EL (cell line): Measurements from ENCODE around the gene ZNF296.
"Not testable (repeated sequence)": the region's sequence is repeated elsewhere in the genome, so short reads cannot be mapped to it uniquely, and the experiment has no call there.

Experiments
- DNase-seq: peaks from one replicate; pipeline ENCODE4 v3.0.0-alpha.2; 2016

The ZNF296 gene

DNA sequence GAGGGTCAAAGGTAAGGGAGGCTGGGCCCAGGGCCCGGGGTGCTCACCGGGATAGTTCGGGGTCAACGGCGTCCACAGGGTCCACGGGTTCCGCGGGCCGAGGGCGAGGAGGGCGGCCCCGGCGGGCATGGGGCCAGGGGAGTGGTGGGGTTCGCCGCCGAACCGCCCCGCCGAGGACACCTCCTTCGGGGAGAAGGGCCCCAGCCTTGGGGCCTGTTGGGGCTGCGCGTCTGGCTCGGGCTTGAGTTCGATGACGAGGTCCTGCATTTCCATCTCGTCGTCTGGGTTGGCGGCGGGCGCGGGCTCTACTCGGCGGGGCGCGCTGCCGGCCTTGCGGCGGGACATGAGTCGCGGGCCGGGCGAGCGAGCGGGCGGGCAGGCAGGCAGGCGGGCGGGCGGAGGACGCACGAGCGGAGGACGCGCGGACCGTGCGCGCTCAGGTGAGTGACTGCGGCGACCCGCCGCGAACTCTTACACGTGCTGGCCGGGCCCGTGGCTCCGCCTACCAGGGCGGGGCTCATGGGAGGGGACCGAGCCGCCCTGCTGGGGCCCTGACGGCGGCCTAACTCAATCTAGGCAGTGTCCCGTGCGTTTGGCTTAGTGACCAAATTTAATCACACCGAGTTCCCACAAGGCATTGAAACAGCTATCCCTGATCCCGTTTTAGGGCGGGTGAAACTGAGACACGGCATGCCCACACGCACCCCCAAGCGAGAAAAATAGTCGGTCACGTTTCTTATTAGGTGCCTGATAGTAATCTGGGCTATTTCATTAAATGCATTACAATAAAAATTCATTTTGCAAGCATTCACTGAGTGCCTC, at the start of gene ZNF296:
ZNF296 (minus strand) TSS at position 450 of the 822 bp plus-strand sequence; CDS start at position 345, 105 bp downstream.
- DNase-seq: peak; percentile 49

DNA sequence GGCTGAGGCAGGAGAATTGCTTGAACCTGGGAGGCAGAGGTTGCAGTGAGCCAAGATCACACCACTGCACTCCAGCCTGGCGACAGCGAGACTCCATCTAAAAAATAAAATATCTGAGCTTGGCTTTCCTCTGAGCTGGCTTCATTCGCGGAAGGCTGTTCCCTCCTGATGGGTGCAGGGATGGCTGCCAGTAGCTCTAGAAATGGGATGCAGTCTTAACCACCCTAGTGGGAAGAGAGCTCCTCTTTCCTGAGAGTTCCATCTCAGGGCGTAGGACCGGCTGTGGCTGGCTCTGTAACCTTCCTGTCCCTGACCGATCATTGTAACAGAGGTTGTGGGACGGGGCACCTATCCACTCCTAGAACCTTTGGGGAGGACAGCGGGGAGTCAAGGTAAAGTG, 49.1 kb upstream of the ZNF296 start:
- no peak for DNase-seq

DNA sequence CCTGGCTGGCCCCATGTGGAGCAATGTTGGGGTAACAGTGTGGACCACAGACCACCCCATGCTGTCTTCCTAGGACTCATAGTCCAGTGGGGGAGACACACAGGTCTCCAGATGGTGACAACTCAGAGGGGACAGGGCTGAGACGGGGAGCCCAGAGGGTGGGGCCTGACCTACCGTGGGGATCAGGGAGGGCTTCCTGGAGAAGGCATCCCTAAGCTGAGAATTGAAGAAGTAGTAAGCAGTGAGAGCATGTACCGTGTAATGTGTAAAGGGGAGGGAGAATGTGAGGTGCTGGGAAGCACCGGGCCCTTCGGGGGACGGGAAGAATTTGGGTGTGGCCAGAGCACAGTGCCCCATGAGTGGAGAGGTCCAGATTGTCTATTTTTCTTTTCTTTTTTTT, 47.7 kb upstream of the ZNF296 start:
- DNase-seq: no peak

GRCh38 chr19:45123440-45123850, 47.2 kb upstream of the ZNF296 start:
- DNase-seq: no peak

GRCh38 chr19:45122832-45123231, 46.6 kb upstream of the ZNF296 start:
- DNase-seq: no peak

DNA sequence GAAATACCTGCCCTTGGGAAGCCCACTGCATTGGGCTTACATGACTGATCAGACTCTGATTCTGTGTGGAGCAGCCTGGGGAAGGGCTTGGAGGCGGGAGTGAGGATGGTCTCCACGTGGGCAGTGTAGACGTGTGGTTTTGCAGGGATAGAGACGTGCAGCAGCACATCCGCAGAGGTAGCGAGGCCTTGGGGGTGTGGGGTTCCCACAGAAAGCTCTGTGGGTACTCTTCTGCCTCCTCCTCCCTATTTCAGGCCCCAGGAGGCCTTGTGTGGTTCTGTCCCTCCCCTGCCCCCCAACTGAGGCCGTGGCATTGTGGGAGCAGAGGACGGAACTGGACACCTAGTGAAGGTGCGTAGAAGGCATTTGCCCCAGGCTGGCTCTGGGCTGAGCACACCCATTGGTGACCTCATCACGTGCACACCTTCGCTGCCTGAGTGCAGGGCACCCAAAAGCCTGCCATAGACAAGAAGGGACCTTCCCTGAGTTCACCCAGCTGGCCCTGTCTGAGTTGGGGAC, 45.6 kb upstream of the ZNF296 start:
- no peak for DNase-seq

GRCh38 chr19:45119582-45119981, 43.3 kb upstream of the ZNF296 start:
- DNase-seq: no peak

DNA sequence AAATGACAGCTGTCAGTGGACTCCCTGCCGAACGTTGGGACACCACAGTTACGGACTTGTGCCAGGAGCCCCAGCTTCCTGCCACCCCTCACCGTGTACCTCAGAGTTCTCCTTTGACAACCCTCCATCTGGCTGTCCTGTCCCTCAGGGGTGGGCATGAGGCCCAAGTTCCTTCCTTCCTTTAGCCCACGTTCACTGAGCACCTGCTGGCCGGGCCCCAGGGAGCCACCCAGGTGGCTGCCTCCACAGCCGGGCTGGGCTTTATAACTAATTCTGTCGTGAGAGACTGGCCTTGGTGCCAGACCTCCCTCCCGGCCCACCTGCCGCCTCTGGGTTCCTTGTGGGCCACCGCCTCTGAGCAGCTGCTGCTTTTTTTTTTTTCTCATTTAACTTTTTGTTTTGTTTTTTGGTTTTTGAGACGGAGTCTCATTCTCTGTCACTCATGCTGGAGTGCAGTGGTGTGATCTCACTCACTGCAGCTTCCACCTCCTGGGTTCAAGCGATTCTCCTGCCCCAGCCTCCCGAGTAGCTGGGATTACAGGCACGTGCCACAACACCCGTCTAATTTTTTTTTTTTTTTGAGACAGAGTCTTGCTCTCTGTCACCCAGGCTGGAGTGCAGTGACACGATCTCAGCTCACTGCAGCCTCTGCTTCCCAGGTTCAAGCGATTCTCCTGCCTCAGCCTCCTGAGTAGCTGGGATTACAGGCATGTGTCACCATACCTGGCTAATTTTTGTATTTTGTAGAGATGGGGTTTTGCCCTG, 42.5 kb upstream of the ZNF296 start:
- not testable (repeated sequence) for DNase-seq

DNA sequence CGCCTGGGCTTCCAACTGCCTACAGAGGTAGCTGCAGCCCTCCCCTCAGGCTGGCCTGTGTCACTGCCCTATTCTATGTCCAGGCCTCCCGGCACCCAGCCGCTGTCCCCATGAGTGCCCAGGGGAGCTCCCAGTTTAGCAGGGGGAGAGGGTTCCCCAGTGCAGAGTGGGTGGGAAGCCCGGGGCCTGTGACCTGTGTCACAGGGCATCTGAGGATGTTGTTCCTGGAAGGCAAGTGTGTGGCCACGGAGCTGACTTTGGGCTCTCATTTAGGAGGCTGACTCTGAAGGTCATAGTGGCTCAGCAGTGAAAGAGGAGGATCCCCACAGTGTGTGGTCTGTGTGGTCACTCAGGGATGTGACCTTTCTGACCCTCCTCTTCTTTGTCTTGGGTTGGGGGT, 41.8 kb upstream of the ZNF296 start:
- no peak for DNase-seq

DNA sequence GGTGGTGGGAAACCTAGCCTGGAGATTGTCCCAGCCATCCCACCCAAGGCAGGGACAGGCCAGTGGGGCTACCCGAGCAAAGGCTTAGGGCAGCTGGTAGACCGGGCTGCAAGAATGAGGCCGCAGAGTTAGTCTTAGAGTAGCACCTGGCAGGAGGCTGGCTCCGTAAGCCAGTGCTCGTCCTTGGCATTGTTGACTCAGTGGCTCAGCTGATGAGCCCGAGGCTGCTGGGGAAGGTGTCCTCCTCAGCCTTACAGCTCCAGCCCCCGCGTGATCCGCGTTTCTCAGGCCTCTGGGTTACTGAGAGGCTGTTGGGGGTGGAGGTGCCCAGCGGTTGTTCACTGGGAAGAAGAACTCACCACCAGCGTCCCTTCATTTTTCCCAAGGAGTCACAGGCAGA, 41.4 kb upstream of the ZNF296 start:
- DNase-seq: no peak

- DNase-seq: no peak
Measured at GRCh38 chr19:45117167-45117594, 40.9 kb upstream of the ZNF296 start.

GRCh38 chr19:45115809-45116615, 39.7 kb upstream of the ZNF296 start:
- no peak for DNase-seq

DNA sequence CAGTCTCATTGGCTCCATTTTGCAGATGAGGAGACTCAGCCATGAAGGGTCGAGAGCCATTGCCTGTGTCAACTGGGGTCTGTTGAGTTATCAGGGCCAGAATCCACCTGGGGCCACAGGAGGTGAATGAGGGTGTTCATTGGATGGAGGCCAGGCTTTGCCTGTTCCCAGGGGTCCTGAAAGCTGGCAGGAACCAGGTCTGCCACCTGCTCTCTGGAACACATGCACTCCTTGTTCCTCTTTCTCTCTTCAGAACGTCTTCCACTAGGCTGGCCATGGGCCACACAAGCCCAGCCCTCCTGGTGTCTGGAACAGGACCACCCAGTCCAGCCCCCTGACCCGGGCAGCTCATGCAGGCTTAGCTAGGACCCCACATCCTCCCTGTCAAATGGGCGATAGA, 37.8 kb upstream of the ZNF296 start:
- no peak for DNase-seq

DNA sequence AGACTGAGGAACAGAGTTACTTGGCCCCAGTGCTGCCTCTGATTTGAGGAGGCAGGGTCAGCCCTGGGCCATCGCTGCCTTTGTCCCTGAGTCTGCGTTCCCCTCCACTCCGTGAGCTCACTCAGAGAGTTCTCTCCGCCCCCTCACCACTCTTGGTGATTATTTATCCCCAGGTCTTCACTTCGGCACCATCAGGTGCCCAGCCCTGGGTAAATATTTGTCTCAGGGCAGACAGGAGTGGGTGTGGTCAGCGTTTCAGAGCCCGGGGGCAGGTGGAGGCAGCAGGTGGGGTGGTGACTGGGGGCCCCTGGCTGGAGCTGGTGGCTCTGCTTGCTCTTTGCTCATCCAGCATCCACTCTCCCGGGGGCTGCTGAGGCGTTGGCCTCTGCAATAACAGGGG, 37.4 kb upstream of the ZNF296 start:
- no peak for DNase-seq

- no peak for DNase-seq
Measured at GRCh38 chr19:45112111-45112827, 36.0 kb upstream of the ZNF296 start.

GRCh38 chr19:45110851-45111266, 34.6 kb upstream of the ZNF296 start:
- DNase-seq: no peak

DNA sequence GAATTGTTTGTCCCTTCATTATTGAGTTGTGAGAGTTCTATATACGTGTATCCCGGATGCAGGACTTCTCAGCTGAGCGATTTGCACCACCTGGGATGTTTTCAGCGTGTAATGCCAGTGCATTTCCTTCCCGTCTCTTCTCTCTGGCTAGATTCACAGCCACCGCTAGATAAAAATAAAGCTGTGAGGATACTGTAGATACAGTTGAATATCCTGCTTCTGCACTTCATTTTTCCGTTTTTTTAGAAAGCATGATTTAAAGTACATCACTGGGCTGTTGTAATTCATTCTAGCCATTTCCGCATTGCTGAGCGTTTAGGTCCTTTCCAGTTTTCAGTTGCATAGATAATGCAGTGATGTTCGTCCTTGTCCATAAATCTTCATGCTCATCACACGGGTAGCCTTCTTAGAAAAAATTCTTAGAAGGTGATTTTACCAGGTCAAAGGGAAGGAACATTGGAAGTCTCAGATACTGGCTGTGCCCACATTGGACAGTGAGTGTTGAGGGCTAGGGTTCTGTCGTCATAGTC, 31.4 kb upstream of the ZNF296 start:
- no peak for DNase-seq

DNA sequence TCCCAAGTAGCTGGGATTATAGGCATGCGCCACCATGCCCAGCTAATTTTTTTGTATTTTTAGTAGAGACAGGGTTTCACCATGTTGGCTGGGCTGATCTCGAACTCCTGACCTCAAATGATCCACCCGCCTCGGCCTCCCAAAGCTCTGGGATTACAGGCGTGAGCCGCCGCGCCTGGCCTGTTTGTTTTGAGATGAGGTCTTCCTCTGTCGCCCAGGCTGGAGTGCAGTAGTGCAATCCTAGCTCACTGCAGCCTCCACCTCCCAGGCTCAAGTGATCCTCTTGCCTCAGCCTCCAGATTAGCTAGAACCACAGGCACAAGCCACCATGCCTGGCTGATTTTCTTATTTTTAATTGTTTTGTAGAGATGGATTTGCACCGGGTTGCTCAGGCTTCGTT, 30.1 kb upstream of the ZNF296 start:
- not testable (repeated sequence) for DNase-seq

DNA sequence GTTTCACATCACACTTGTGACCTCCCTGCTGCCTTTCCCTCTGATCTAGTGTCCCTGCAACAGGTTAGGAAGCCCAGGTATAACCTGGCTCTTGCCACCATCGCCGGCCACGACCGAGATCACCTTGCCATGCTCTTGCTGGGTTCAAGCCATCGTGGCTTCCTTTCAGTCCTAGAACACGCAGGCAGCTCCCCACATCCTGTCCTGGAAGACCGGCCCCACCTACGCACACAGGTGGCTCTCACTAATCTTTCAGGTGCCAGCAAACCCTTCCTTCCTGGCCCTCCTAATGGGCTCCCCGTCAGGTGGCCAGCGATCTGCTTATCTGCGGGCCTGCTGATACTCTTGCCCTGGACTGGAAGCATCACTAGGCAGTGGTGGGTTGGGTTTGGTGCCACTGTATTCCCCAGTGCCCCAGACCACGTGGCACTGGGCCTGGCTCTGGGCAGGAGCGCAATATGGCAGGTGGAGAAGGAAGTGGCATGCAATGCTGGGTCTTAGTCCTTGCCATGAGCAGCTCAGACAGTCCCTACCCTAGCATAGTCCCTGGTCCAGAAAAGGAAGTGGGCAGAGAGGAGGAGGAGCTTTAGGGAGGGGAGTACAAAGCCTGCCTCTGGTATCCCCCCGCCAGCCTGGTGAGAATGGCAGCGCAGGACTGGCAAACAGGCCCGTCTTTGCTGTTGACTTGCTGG, 28.5 kb upstream of the ZNF296 start:
- DNase-seq: no peak

DNA sequence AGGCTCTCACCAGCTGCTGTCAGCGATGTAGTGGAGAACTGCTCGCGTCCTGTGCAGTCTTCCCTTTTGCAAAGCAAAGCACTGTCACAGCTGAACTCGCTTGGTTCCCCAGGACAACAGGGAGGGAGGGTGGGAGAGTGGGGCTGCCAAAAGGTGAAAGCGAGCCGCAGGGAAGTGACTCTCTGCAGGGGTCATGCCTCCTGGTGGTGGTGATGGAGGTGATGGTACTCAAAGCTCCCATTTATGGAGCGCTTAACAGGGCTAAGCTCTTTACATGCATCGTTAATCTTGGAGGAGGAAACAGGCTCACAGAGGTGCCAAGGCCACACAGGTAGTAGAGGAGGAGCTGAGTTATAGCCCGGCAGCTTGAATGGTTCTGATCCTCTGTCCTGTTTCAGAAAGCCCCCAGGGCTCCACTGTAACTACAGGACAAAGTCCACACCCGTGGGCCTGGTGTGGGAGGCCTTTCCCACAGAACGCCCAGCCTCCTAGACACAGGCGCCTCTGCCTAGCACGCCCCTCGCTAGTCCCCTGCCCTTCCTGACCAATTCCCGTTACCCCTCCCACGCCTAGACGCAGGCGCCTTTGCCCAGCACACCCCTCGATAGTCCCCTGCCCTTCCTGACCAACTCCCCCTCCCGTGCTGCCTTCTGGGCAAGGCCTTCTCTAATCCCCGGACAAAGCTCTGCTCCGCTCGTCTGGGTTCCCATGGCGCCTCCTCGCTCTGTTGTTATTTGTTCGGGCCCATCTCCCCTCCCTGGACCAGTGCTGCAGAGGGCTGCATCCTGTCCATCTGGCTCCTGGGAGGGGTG, 27.4 kb upstream of the ZNF296 start:
- DNase-seq: no peak

GRCh38 chr19:45103156-45103507, 26.9 kb upstream of the ZNF296 start:
- peak; percentile 37 for DNase-seq
